Stomach (tissue), 9 donors: ENCODE results near the gene SLC25A34. TPM values are rescaled to one million over a fixed set of nuclear protein-coding genes. Genes with fewer than 3 reads are reported as not detected.
A peak's percentile ranks its signal among the peaks of the same experiment; 100 is the strongest.

Experiments
- DNase-seq, 2 donors: peaks; one replicate each; pipeline versions ENCODE4 v3.0.0 to v3.0.0-alpha.2; 2013 to 2019
- H3K27ac ChIP-seq, 5 donors: fragments of 200-600 bp in 4 of 5; sonication (generic) in 4 of 5; one replicate each; pipeline ENCODE4 v1.5.1; 2013 to 2019; ENCODE audit warnings: mild to moderate bottlenecking in 1 of 5, moderate library complexity in 1 of 5
- H3K27me3 ChIP-seq, 3 donors: fragments of 200-600 bp; sonication (generic); one replicate each; pipeline ENCODE4 v1.5.1; 2017 to 2019; ENCODE audit warnings: mixed run types in 1 of 3
- H3K36me3 ChIP-seq, 4 donors: fragments of 200-600 bp; sonication (generic); 1 replicate in 3 of 4; 2 replicates in 1 of 4; pipeline ENCODE4 v1.5.1; 2016 to 2019
- H3K4me1 ChIP-seq, 4 donors: fragments of 200-600 bp; sonication (generic); one replicate each; pipeline ENCODE4 v1.5.1; 2016 to 2019
- H3K4me3 ChIP-seq, 4 donors: fragments of 200-600 bp; sonication (generic) in 3 of 4; one replicate each; pipeline ENCODE4 v1.5.1; 2016 to 2019; ENCODE audit warnings: mild to moderate bottlenecking in 1 of 4
- H3K9me3 ChIP-seq, 4 donors: fragments of 200-600 bp; sonication (generic); one replicate each; pipeline ENCODE4 v1.5.1; 2016 to 2019
- EP300 ChIP-seq: sonication (generic); formaldehyde crosslinking; IDR thresholded peaks from one replicate; pipeline ENCODE4 v1.6.1; 2017; ENCODE audit warnings: antibody characterized with exemption
- POLR2A ChIP-seq, 4 donors: fragments of 450-650 bp; IDR thresholded peaks; one replicate each; pipeline ENCODE4 v1.6.1; 2016; ENCODE audit warnings: antibody characterized with exemption in 4 of 4, control low read depth in 2 of 4, mild to moderate bottlenecking in 1 of 4, moderate library complexity in 1 of 4
- POLR2AphosphoS5 ChIP-seq, 3 donors: sonication (generic); formaldehyde crosslinking; IDR thresholded peaks; one replicate each; pipeline ENCODE4 v1.6.1; 2016; ENCODE audit warnings: antibody characterized with exemption in 3 of 3
- WGBS, 5 donors: extraction: QIAGEN DNeasy Blood & Tissue Kit in 3 of 5; methylation state at CpG; one replicate each; pipeline versions ENCODE4 v1.1.5 to v1.1.7; 2013 to 2018; 5-methylcytosine and 5-hydroxymethylcytosine counted together
- intact Hi-C: fragments of 100-400 bp; cut with DNase I; formaldehyde crosslinking; loops from one replicate; pipeline ENCODE4 v1.15.1; 2023; ENCODE audit warnings: low total_unique reads
- polyA plus RNA-seq, 3 donors: library from polyadenylated mRNA; stranded (reverse); fragments of 200-250 nt; gene quantifications; one replicate each; pipeline ENCODE4 v1.2.3, GENCODE V29; 2013
- total RNA-seq, 5 donors: library from RNA; depleted of rRNA; stranded (reverse); fragments of >200 nt; gene quantifications; one replicate each; pipeline versions ENCODE4 v1.1.0 to v1.2.3, GENCODE V29; 2014 to 2016
- TF ChIP-seq, protein P1 (sequence below), 7 experiments: fragments of 450-650 bp in 4 of 7; fragments of 200-600 bp in 3 of 7; sonication (generic) in 3 of 7; IDR thresholded peaks; one replicate each; pipeline ENCODE4 v1.5.1; 2016 to 2019; ENCODE audit warnings: antibody characterized with exemption in 7 of 7, control low read depth in 2 of 7, mild to moderate bottlenecking in 1 of 7
- donor health status: healthy with polysubstance abuse.
- donor health status: Bipolar disorder and iron deficiency.
- donor health status: healthy.

Gene SLC25A34
- total and polyA plus RNA-seq, 8 donors = 0.75 to 16.9 (median 3.6) TPM; not detected in 1

DNA sequence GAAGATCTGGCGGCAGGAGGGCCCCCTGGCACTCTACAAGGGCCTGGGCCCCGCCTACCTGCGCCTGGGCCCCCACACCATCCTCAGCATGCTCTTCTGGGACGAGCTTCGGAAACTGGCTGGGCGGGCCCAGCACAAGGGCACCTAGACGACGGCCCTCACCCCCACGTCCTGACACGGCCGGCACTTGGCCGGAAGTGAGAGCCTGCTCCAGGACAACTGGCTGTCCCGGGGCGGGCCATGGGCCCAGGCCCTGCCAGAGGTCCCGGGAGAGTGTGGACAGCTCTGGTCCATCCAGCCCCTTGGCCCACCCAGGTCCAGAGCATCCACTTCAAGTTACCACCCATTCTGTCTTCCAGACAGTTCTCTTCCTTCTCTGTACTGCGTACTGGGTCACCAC lies 3.2 kb downstream of the SLC25A34 start:
- DNase-seq = no peak
- H3K27me3 ChIP-seq = no peaks in the 10 kb centered on the region
- peaks cover 9 to 18% (median 15%) of the 10 kb centered on the region in 4 donors for H3K36me3 ChIP-seq
- intact Hi-C loops = no loop called here
- H3K4me1 ChIP-seq = peaks cover 31 to 57% (median 48%) of the 10 kb centered on the region in 4 donors
- 80 to 92% (median 88%) methylated on average over 3 to 16 of the region's 16 CpGs for WGBS, 5 donors
- no peaks in the 10 kb centered on the region for H3K9me3 ChIP-seq
- H3K27ac ChIP-seq = peak overlapping the region in 1 of 5 donors; percentile 18
- TF ChIP-seq EP300 (no peak), POLR2AphosphoS5 (IDR thresholded peaks at IDR 0.05) (no peak), POLR2A (IDR thresholded peaks at IDR 0.05) (no peak)
- TF ChIP-seq, protein P1, sequence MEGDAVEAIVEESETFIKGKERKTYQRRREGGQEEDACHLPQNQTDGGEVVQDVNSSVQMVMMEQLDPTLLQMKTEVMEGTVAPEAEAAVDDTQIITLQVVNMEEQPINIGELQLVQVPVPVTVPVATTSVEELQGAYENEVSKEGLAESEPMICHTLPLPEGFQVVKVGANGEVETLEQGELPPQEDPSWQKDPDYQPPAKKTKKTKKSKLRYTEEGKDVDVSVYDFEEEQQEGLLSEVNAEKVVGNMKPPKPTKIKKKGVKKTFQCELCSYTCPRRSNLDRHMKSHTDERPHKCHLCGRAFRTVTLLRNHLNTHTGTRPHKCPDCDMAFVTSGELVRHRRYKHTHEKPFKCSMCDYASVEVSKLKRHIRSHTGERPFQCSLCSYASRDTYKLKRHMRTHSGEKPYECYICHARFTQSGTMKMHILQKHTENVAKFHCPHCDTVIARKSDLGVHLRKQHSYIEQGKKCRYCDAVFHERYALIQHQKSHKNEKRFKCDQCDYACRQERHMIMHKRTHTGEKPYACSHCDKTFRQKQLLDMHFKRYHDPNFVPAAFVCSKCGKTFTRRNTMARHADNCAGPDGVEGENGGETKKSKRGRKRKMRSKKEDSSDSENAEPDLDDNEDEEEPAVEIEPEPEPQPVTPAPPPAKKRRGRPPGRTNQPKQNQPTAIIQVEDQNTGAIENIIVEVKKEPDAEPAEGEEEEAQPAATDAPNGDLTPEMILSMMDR (IDR thresholded peaks at IDR 0.05) = no peak
- H3K4me3 ChIP-seq = no peak overlapping the region

DNA sequence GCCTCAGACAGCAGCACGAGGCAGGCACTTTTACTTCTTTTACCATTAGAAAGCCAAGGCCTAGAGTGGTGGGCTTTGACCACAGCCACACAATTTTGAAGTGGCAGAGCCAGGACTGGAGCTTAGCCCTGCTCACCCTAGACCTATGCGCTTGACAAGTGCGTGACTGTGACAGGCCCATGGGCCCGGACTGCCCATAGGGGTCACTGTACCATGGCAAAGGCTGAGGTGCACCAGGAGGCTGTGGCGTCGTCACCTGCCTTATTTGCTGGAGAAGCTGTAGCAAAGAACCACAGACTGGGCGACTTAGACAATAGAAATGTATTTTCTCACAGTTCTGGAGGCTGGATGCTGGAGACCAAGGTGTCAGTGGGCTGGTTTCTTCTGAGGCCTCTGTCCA lies 3.7 kb downstream of the SLC25A34 start:
- no peaks in the 10 kb centered on the region for H3K9me3 ChIP-seq
- peaks cover 6 to 13% (median 10%) of the 10 kb centered on the region in 4 donors for H3K36me3 ChIP-seq
- no peaks in the 10 kb centered on the region for H3K27me3 ChIP-seq
- intact Hi-C loops = loop anchor here (5.0 kb wide), 1 partner anchor 142 kb away; no protein-coding TSS in a partner anchor
- H3K4me1 ChIP-seq = peaks cover 31 to 56% (median 44%) of the 10 kb centered on the region in 4 donors
- WGBS, 5 donors = 77 to 89% (median 85%) methylated on average over 6 to 7 of the region's 7 CpGs
- DNase-seq = no peak
- peak overlapping the region in 1 of 5 donors; percentile 18 for H3K27ac ChIP-seq
- no peak overlapping the region for H3K4me3 ChIP-seq
- TF ChIP-seq POLR2AphosphoS5 (IDR thresholded peaks at IDR 0.05) (no peak), EP300 (no peak), POLR2A (IDR thresholded peaks at IDR 0.05) (no peak)
- TF ChIP-seq, protein P1 (IDR thresholded peaks at IDR 0.05) = no peak

DNA sequence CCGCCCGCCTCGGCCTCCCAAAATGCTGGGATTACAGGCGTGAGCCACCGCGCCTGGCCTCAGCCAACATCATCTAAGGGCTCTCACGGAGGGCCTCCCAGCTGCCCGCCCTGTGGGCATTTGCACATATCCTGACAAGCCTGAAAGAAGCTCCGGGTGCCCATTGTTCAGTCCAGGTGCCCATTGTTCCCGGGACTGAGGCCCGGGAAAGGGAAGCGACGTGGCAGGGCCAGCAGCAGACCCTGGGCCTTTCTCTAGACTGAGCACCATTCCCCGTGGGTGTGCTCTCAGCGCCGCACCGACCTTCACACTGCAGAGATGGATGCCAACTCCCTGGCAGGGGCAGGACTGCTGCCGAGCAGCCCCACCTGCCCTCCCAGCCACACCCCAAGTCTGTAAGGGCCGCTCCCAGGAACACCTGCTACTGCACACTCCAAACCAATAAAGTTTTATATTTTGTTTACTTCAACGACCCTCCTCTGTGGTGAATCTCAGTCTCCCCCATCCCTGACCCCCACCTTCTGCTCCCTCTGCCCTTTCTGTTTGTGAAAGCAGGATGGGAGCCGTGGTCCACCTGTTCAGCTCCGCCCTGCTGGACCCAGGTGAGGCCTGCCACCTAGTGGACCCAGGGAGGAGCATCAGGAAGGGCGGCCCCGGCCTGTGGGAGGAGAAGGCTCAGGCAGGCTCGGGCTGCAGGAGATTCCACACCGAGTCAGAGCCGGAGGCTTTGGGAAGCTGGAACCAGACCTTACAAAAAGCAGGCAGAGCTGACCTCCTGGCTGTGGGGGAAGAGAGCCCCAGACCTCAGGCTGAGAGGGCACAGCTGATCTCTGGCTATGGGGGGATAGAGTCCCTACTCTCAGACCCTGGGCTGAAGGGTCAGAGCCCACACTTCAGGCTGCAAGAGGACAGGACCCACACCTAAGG lies 5.1 kb downstream of the SLC25A34 start:
- intact Hi-C loops = loop anchor here (5.0 kb wide), 1 partner anchor 144 kb away; no protein-coding TSS in a partner anchor
- peak overlapping the region in 3 of 5 donors; percentile 14 to 29 (median 16) for H3K27ac ChIP-seq
- H3K9me3 ChIP-seq = no peaks in the 10 kb centered on the region
- peaks cover 19 to 41% (median 30%) of the 10 kb centered on the region in 4 donors for H3K4me1 ChIP-seq
- WGBS, 5 donors = 38 to 49% (median 42%) methylated on average over 23 to 27 of the region's 27 CpGs
- H3K27me3 ChIP-seq = no peaks in the 10 kb centered on the region
- TF ChIP-seq POLR2A (IDR thresholded peaks at IDR 0.05) (no peak), POLR2AphosphoS5 (IDR thresholded peaks at IDR 0.05) (peak in 1 of 3 donors; percentile 74)
- TF ChIP-seq, protein P1 (IDR thresholded peaks at IDR 0.05) = peak in 5 of 7 experiments; percentile 81 to 97 (median 91)
- H3K4me3 ChIP-seq = no peak overlapping the region
- DNase-seq = peak; percentile 92 to 93
- H3K36me3 ChIP-seq = peaks cover 0 to 8% (median 2%) of the 10 kb centered on the region in 4 donors

DNA sequence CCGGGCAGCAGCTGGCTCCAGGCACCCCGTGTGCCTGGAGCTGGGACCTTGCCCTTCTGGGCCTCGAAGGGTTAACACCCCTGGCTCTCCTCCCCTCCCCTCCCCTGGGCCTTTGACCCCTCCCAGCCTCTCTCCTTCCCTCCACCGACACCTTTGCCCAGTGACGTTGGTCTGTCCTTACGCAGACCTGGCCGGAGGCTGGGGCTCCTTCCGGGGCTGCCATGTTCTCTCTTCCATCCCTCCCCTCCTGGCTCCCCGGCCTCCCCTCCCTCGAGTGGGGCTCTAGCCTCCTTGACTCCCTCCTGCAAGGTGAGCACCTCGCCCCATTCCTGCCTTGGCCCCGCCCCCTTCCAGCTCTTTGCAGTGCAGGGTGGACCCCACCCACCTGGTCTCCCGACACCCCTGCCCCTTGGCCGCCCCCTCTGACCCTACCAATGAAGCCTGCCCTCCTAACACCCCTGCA lies 6.3 kb downstream of the SLC25A34 start, which contains the start of gene TMEM82:
Gene TMEM82 (plus strand): TSS at position 161 of the 463 bp plus-strand sequence. CDS start 61 bp downstream, at position 222.
- H3K27ac ChIP-seq = peak within 1 kb of the TSS in 1 of 5 donors; percentile 29
- H3K36me3 ChIP-seq = peaks cover 0 to 8% (median 2%) of the 10 kb centered on the region in 4 donors
- H3K9me3 ChIP-seq = no peaks in the 10 kb centered on the region
- intact Hi-C loops = loop anchor here (5.0 kb wide), 1 partner anchor 145 kb away; no protein-coding TSS in a partner anchor
- H3K4me1 ChIP-seq = peaks cover 7 to 29% (median 18%) of the 10 kb centered on the region in 4 donors
- peak in 1 of 2 donors; percentile 47 for DNase-seq
- WGBS, 5 donors = 22 to 30% (median 26%) methylated on average over 14 of the region's 14 CpGs
- no peak within 1 kb of the TSS for H3K4me3 ChIP-seq
- TF ChIP-seq, protein P1 (IDR thresholded peaks at IDR 0.05) = no peak
- TF ChIP-seq POLR2AphosphoS5 (IDR thresholded peaks at IDR 0.05) = no peak
- TF ChIP-seq POLR2A (IDR thresholded peaks at IDR 0.05) = no peak
- TF ChIP-seq EP300 = no peak
- no peaks in the 10 kb centered on the region for H3K27me3 ChIP-seq
